Liver (tissue), 3 donors: Measurements from ENCODE around the gene SPHKAP.

ENCODE experiments used
- CTCF ChIP-seq: fragments of 150-350 bp; IDR thresholded peaks from 2 replicates; pipeline ENCODE4 v1.5.1; 2017; ENCODE audit warnings: improper control_type of control experiment, low read depth, low read length; ENCODE audit not compliant: missing input control
- FOXA1 ChIP-seq: IDR thresholded peaks from 2 replicates; pipeline ENCODE4 v1.6.1; 2016; ENCODE audit warnings: antibody characterized with exemption
- GABPA ChIP-seq, 2 donors: IDR thresholded peaks in 1 of 2; conservative IDR thresholded peaks in 1 of 2; 2 replicates each; pipeline ENCODE4 v1.6.1; 2016; ENCODE audit warnings: antibody characterized with exemption in 2 of 2, mild to moderate bottlenecking in 1 of 2, moderate library complexity in 1 of 2
- HNF4A ChIP-seq, 2 donors: conservative IDR thresholded peaks; 2 replicates each; pipeline ENCODE4 v1.6.1; 2016; ENCODE audit warnings: antibody characterized with exemption in 2 of 2, mild to moderate bottlenecking in 2 of 2
- MAX ChIP-seq: IDR thresholded peaks from 2 replicates; pipeline ENCODE4 v1.6.1; 2016; ENCODE audit warnings: antibody characterized with exemption
- RAD21 ChIP-seq, 2 donors: IDR thresholded peaks; 2 replicates each; pipeline ENCODE4 v1.6.1; 2016; ENCODE audit warnings: antibody characterized with exemption in 2 of 2, mild to moderate bottlenecking in 2 of 2
- REST ChIP-seq: IDR thresholded peaks from 2 replicates; pipeline ENCODE4 v1.6.1; 2016; ENCODE audit warnings: antibody characterized with exemption, mild to moderate bottlenecking
- RXRA ChIP-seq, 2 donors: IDR thresholded peaks; 2 replicates each; pipeline ENCODE4 v1.6.1; 2017 to 2018; ENCODE audit warnings: antibody characterized with exemption in 2 of 2, mild to moderate bottlenecking in 1 of 2
- SP1 ChIP-seq: IDR thresholded peaks from 2 replicates; pipeline ENCODE4 v1.6.1; 2018; ENCODE audit warnings: antibody characterized with exemption, mild to moderate bottlenecking
- TAF1 ChIP-seq: conservative IDR thresholded peaks from 2 replicates; pipeline ENCODE4 v1.6.1; 2016; ENCODE audit warnings: antibody characterized with exemption, mild to moderate bottlenecking
- YY1 ChIP-seq: IDR thresholded peaks from 2 replicates; pipeline ENCODE4 v1.6.1; 2016; ENCODE audit warnings: antibody characterized with exemption, mild to moderate bottlenecking
- ZBTB33 ChIP-seq: IDR thresholded peaks from 2 replicates; pipeline ENCODE4 v1.6.1; 2016; ENCODE audit warnings: antibody characterized with exemption
- donor health status: healthy.
- donor health status: healthy.

- TF ChIP-seq FOXA1 (no peak), CTCF (no peak), GABPA (IDR thresholded peaks at IDR 0.05 in 1 of 2, conservative IDR thresholded peaks at IDR 0.05 in 1 of 2) (no peak), TAF1 (no peak), SP1 (no peak), REST (no peak), MAX (no peak), YY1 (no peak), RXRA (IDR thresholded peaks at IDR 0.05) (no peak), HNF4A (conservative IDR thresholded peaks at IDR 0.05) (no peak), RAD21 (IDR thresholded peaks at IDR 0.05) (no peak), ZBTB33 (no peak)
These were observed 78.5 kb downstream of the SPHKAP start for GRCh38 chr2:228102949-228103348.
